A673 (cell line): Measurements from ENCODE around the gene SDF2. TPM values are rescaled to one million over a fixed set of nuclear protein-coding genes. Genes with fewer than 3 reads are reported as not detected.
A peak's percentile ranks its signal among the peaks of the same experiment; 100 is the strongest.

Experiments
- BruUV-seq: library from RNA; stranded (reverse); fragments of 400-500 nt; replicated peaks from 2 replicates; lab custom pipeline; 2021; lab: Mats Ljungman, UMichigan
- CTCF ChIA-PET: fragments of 300-600 bp; sonication (Branson Sonifier 250); formaldehyde crosslinking; loops from one replicate; lab custom pipeline; 2022; ENCODE audit warnings: antibody characterized with exemption; lab: Charles Lee
- POLR2A ChIA-PET: fragments of 300-600 bp; sonication (Branson Sonifier 250); formaldehyde crosslinking; loops from one replicate; lab custom pipeline; 2022; ENCODE audit warnings: antibody characterized with exemption; ENCODE audit not compliant: low non-redundant PET; lab: Charles Lee
- DNase-seq: peaks from one replicate; pipeline ENCODE4 v3.0.0-alpha.2; 2015; ENCODE audit warnings: low spot score
- H3K27ac ChIP-seq: fragments of 200-600 bp; sonication (generic); 2 replicates; pipeline ENCODE4 v1.5.1; 2016; ENCODE audit warnings: mixed run types, low read depth, mild to moderate bottlenecking, mixed read lengths, antibody characterized with exemption, low read length; ENCODE audit not compliant: poor library complexity, severe bottlenecking
- H3K27me3 ChIP-seq: fragments of 200-600 bp; sonication (generic); replicated peaks from 2 replicates; pipeline ENCODE4 v1.6.1; 2017; ENCODE audit warnings: mixed run types, low read depth, mild to moderate bottlenecking, mixed read lengths, antibody characterized with exemption, low read length; ENCODE audit not compliant: insufficient read depth, poor library complexity
- H3K36me3 ChIP-seq: fragments of 200-600 bp; sonication (generic); 2 replicates; pipeline ENCODE4 v1.6.1; 2016; ENCODE audit warnings: mixed run types, mild to moderate bottlenecking, mixed read lengths, antibody characterized with exemption, low read length; ENCODE audit not compliant: insufficient read depth, poor library complexity, severe bottlenecking
- H3K4me1 ChIP-seq: fragments of 200-600 bp; sonication (generic); 2 replicates; pipeline ENCODE4 v1.6.1; 2017; ENCODE audit warnings: mixed run types, mild to moderate bottlenecking, mixed read lengths, antibody characterized with exemption, low read length; ENCODE audit not compliant: insufficient read depth, poor library complexity, severe bottlenecking
- H3K4me3 ChIP-seq: fragments of 200-600 bp; sonication (generic); 2 replicates; pipeline ENCODE4 v1.5.1; 2016; ENCODE audit warnings: low read depth, mixed run types, mild to moderate bottlenecking, mixed read lengths, low read length; ENCODE audit not compliant: poor library complexity, severe bottlenecking
- H3K9me3 ChIP-seq: fragments of 200-600 bp; sonication (generic); 2 replicates; pipeline ENCODE4 v1.6.1; 2016; ENCODE audit warnings: mixed run types, low read depth, mild to moderate bottlenecking, mixed read lengths, antibody characterized with exemption, low read length; ENCODE audit not compliant: poor library complexity, severe bottlenecking
- CTCF ChIP-seq: fragments of 300-800, 200-600 bp; sonication (generic); conservative IDR thresholded peaks from 2 replicates; pipeline ENCODE4 v1.5.1; 2017; ENCODE audit warnings: low read depth, mild to moderate bottlenecking, antibody characterized with exemption, low read length, moderate library complexity, mixed read lengths
- EZH2 ChIP-seq: fragments of 200-600 bp; sonication (generic); IDR thresholded peaks from 2 replicates; pipeline ENCODE4 v1.6.1; 2017; ENCODE audit warnings: borderline replicate concordance, low read depth, mild to moderate bottlenecking, mixed read lengths, antibody characterized with exemption, low read length; ENCODE audit not compliant: poor library complexity, severe bottlenecking
- intact Hi-C: fragments of 100-400 bp; cut with micrococcal nuclease; formaldehyde crosslinking; loops from one replicate; pipeline ENCODE4 v1.10.0; 2022; ENCODE audit not compliant: unreplicated experiment
- total RNA-seq: library from RNA; stranded (reverse); gene quantifications from 2 replicates; pipeline ENCODE4 v1.2.3, GENCODE V29; 2021

SDF2 gene
- total RNA-seq, 1 experiment from 2014 or later = 41.6 TPM

DNA sequence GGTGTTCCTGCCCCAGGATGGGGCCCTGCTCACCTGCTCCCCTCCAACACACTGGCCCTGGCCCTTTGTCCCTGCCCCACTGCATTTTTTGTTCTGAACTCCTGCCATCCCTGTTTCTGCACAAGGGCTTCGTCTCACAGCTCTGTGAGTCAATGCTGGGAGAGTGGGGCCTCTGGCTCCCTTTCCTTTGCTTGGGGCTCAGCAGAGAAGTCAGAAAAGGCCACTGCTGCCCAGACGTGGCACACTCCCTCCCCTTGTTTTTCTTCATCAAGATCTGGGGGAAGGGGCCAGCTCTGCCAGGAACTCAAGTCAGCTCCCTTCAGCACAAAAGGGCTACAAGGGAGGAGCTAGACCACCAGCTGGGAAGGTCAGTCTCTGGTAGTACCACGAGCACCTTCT, 41.0 kb upstream of the SDF2 start:
- H3K4me3 ChIP-seq = no peak overlapping the region
- ChIA-PET POLR2A (interaction anchor here (0.6 kb wide), 1 partner anchor 326 kb away, joined by 3 read pairs; no protein-coding TSS in a partner anchor), CTCF (interaction anchor here (0.6 kb wide), 1 partner anchor 124 kb away, joined by 3 read pairs; no protein-coding TSS in a partner anchor)
- H3K36me3 ChIP-seq = peaks cover 54% of the 10 kb centered on the region
- no peaks in the 10 kb centered on the region for H3K4me1 ChIP-seq
- peak overlapping the region; percentile 30 for H3K27ac ChIP-seq
- no peak for DNase-seq
- TF ChIP-seq CTCF (no peak), EZH2 (no peak)
- no peaks in the 10 kb centered on the region for H3K27me3 ChIP-seq
- no peaks in the 10 kb centered on the region for H3K9me3 ChIP-seq
- intact Hi-C loops = no loop called here
- BruUV-seq = no TSS peak

DNA sequence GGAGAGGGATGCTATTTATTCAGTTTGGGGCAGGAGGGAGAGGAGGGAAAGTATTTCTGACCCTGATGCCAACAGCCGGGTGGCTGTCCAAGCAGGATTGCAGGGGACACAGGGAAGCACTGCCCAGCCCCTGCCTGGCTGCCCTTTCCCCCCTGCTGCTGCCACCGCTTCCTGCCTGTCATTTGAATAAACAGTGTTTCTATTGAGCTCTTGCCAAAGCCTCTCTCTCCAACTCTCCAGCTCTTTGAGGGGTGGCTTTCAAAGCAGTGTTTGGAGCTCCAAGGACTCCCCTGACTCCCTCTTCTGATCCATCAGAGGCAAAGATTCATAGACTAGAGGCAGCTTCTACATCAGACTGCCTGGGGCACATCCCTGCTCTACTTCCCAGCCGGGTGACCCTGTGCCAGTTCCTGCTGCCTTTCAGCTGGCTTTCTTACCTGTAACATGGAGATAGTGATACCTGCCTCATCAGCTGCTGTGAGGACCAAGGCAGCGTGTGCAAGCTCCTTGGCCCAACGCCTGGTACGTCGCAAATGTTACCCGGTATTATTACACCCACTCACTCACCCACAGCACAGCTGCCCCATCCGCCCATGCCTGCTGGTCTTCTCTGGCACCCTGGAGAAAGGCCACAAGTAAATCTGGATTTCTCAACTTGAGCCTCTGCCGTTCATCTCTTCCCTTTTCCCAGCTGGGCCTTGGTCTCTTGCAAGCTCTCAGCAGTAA, 40.5 kb upstream of the SDF2 start:
- POLR2A ChIA-PET = interaction anchor here (0.6 to 0.9 kb wide), 2 partner anchors 9 to 326 kb away, joined by 3 to 4 read pairs; no protein-coding TSS in a partner anchor

GRCh38 chr17:28700830-28701492, 39.3 kb upstream of the SDF2 start:
- Histone ChIP-seq H3K27me3 (no peaks in the 10 kb centered on the region), H3K4me1 (no peaks in the 10 kb centered on the region), H3K36me3 (peaks cover 71% of the 10 kb centered on the region), H3K4me3 (no peak overlapping the region), H3K9me3 (no peaks in the 10 kb centered on the region), H3K27ac (no peak overlapping the region)
- ChIA-PET CTCF (no interaction called here), POLR2A (no interaction called here)
- no peak for DNase-seq
- BruUV-seq = no TSS peak
- TF ChIP-seq EZH2 (no peak), CTCF (no peak)
- intact Hi-C loops = no loop called here

More for the DNA sequence above, 40.5 kb upstream of the SDF2 start:
- no peak for DNase-seq
- no TSS peak for BruUV-seq
- peaks cover 59% of the 10 kb centered on the region for H3K36me3 ChIP-seq
- H3K4me3 ChIP-seq = no peak overlapping the region
- H3K4me1 ChIP-seq = no peaks in the 10 kb centered on the region
- no peaks in the 10 kb centered on the region for H3K27me3 ChIP-seq
- TF ChIP-seq CTCF (no peak), EZH2 (no peak)
- CTCF ChIA-PET = no interaction called here
- H3K9me3 ChIP-seq = no peaks in the 10 kb centered on the region
- intact Hi-C loops = no loop called here
- H3K27ac ChIP-seq = no peak overlapping the region
